CD14-positive monocyte (primary cell): ENCODE results near the gene MORN2. TPM values are rescaled to one million over a fixed set of nuclear protein-coding genes. Genes with fewer than 3 reads are reported as not detected.

ENCODE experiments used
- DNase-seq, 3 donors: peaks; one replicate each; pipeline ENCODE4 v3.0.0-alpha.2; 2011 to 2022
- H2AFZ ChIP-seq: 2 replicates; pipeline ENCODE4 v1.6.0; 2012; ENCODE audit warnings: mild to moderate bottlenecking, low read depth, low read length, inconsistent platforms; ENCODE audit not compliant: insufficient read depth, poor library complexity, severe bottlenecking
- H3K27ac ChIP-seq, 2 donors: 1 replicate in 1 of 2; 2 replicates in 1 of 2; pipeline ENCODE4 v1.5.1; 2012 to 2013; ENCODE audit warnings: low read length in 2 of 2, control low read depth in 1 of 2, inconsistent platforms in 1 of 2, low read depth in 1 of 2, mild to moderate bottlenecking in 1 of 2
- H3K27me3 ChIP-seq, 2 donors: one replicate each; pipeline versions ENCODE4 v1.6.0 to v1.6.1; 2011 to 2013; ENCODE audit warnings: low read length in 2 of 2; ENCODE audit not compliant: control insufficient read depth in 2 of 2, insufficient read depth in 2 of 2
- H3K36me3 ChIP-seq, 2 donors: replicated peaks in 1 of 2; 1 replicate in 1 of 2; 2 replicates in 1 of 2; pipeline versions ENCODE4 v1.5.1 to v1.6.1; 2012 to 2013; ENCODE audit warnings: low read length in 2 of 2, control low read depth in 1 of 2, inconsistent platforms in 1 of 2, mild to moderate bottlenecking in 1 of 2; ENCODE audit not compliant: insufficient read depth in 2 of 2, control insufficient read depth in 1 of 2
- H3K4me1 ChIP-seq, 2 donors: 1 replicate in 1 of 2; 2 replicates in 1 of 2; pipeline versions ENCODE4 v1.5.1 to v1.6.1; 2012 to 2013; ENCODE audit warnings: low read length in 2 of 2, control low read depth in 1 of 2, inconsistent platforms in 1 of 2, mild to moderate bottlenecking in 1 of 2, moderate library complexity in 1 of 2; ENCODE audit not compliant: insufficient read depth in 2 of 2, control insufficient read depth in 1 of 2
- H3K4me2 ChIP-seq: replicated peaks from 2 replicates; pipeline ENCODE3; 2012; ENCODE audit warnings: low read length, moderate library complexity, mild to moderate bottlenecking; ENCODE audit not compliant: poor library complexity, severe bottlenecking; ENCODE audit errors: extremely low read depth
- H3K4me3 ChIP-seq, 3 experiments: fragments of 200-600 bp in 1 of 3; sonication (generic) in 1 of 3; replicated peaks in 1 of 3; 1 replicate in 2 of 3; 2 replicates in 1 of 3; pipeline ENCODE4 v1.5.1; 2011 to 2013; ENCODE audit warnings: low read length in 3 of 3, mild to moderate bottlenecking in 3 of 3, control low read depth in 2 of 3, low read depth in 2 of 3, inconsistent platforms in 1 of 3, moderate library complexity in 1 of 3
- H3K79me2 ChIP-seq: 2 replicates; pipeline ENCODE4 v1.6.0; 2012; ENCODE audit warnings: mild to moderate bottlenecking, control low read depth, inconsistent platforms, low read length, moderate library complexity; ENCODE audit not compliant: insufficient read depth
- H3K9ac ChIP-seq: 2 replicates; pipeline ENCODE4 v1.6.0; 2017; ENCODE audit warnings: low read length, mild to moderate bottlenecking; ENCODE audit not compliant: insufficient read depth, poor library complexity, severe bottlenecking
- H3K9me3 ChIP-seq, 2 donors: replicated peaks in 1 of 2; 1 replicate in 1 of 2; 2 replicates in 1 of 2; pipeline versions ENCODE4 v1.5.1 to v1.6.1; 2012 to 2013; ENCODE audit warnings: low read length in 2 of 2, control low read depth in 1 of 2; ENCODE audit not compliant: control insufficient read depth in 1 of 2, insufficient read depth in 1 of 2
- H4K20me1 ChIP-seq: 2 replicates; pipeline ENCODE4 v1.6.0; 2012; ENCODE audit warnings: mild to moderate bottlenecking, low read length, control low read depth, moderate library complexity; ENCODE audit not compliant: insufficient read depth
- H3K27ac Mint-ChIP-seq, 7 donors: one replicate each; pipeline ENCODE4 v1.8.0; 2020; ENCODE audit warnings: mild to moderate bottlenecking in 7 of 7, mixed read lengths in 7 of 7, moderate library complexity in 6 of 7, inconsistent platforms in 2 of 7
- H3K27me3 Mint-ChIP-seq, 3 donors: one replicate each; pipeline ENCODE4 v1.8.0; 2021 to 2022; ENCODE audit warnings: low read depth in 3 of 3, mild to moderate bottlenecking in 3 of 3, mixed read lengths in 3 of 3, moderate library complexity in 3 of 3, inconsistent platforms in 1 of 3
- H3K36me3 Mint-ChIP-seq, 2 donors: one replicate each; pipeline ENCODE4 v1.8.0; 2020; ENCODE audit warnings: mixed read lengths in 2 of 2, inconsistent platforms in 1 of 2, mild to moderate bottlenecking in 1 of 2
- H3K4me1 Mint-ChIP-seq: one replicate; pipeline ENCODE4 v1.8.0; 2020; ENCODE audit warnings: mild to moderate bottlenecking, mixed read lengths
- H3K4me3 Mint-ChIP-seq, 2 donors: one replicate each; pipeline ENCODE4 v1.8.0; 2020; ENCODE audit warnings: mild to moderate bottlenecking in 2 of 2, mixed read lengths in 2 of 2, moderate library complexity in 1 of 2
- H3K9me3 Mint-ChIP-seq, 7 donors: one replicate each; pipeline ENCODE4 v1.8.0; 2020 to 2022; ENCODE audit warnings: mixed read lengths in 7 of 7, mild to moderate bottlenecking in 6 of 7, moderate library complexity in 6 of 7, inconsistent platforms in 2 of 7
- WGBS: methylation state at CpG from one replicate; pipeline ENCODE4 v1.1.5; 2013; ENCODE audit warnings: missing lambda C conversion rate; ENCODE audit not compliant: insufficient coverage; 5-methylcytosine and 5-hydroxymethylcytosine counted together
- intact Hi-C, 2 donors: fragments of 100-400 bp; cut with micrococcal nuclease; formaldehyde crosslinking; loops; one replicate each; pipeline versions ENCODE4 v1.15.0 to v1.15.1; 2023
- polyA plus RNA-seq, 3 donors: library from polyadenylated mRNA; depleted of rRNA in 1 of 3; unstranded in 2 of 3; stranded (reverse) in 1 of 3; fragments of 300-500 nt in 2 of 3; fragments of >200 nt in 1 of 3; fragmentation: Illumina TruSeq in 2 of 3; gene quantifications; 1 replicate in 2 of 3; 2 replicates in 1 of 3; pipeline ENCODE4 v1.2.3, GENCODE V29; 2012 to 2021
- TF ChIP-seq, protein P1 (sequence below): fragments of 200-600 bp; IDR thresholded peaks from one replicate; pipeline ENCODE4 v1.8.0; 2022; ENCODE audit warnings: antibody characterized with exemption, mild to moderate bottlenecking

The MORN2 gene
- polyA plus RNA-seq, 3 donors = 5.8 to 25.8 (median 24.0) TPM

DNA sequence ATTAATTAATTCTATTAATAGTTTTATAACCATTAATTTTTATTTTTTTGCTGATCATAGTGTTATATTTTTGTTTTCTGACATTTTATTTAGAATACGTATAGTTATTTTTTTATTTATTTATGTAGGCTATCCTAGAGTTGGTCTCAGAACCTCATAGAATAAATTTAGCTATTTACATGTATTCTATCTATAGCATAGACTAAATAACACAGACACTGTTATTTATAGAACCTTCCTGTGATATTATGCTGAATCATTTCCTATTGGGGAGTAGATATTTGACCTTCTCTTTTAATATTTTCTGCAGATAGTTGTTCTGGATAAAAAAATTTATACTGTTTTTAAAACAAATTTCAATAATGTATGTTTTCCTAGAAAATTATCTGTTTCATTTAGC, 34.1 kb downstream of the MORN2 start:
- Histone ChIP-seq H3K27ac (no peak overlapping the region), H3K27me3 (no peaks in the 10 kb centered on the region), H3K4me1 (peaks cover 0 to 2% of the 10 kb centered on the region in 2 donors), H3K4me2 (no peak overlapping the region), H3K4me3 (no peak overlapping the region), H3K36me3 (no peaks in the 10 kb centered on the region), H3K79me2 (no peaks in the 10 kb centered on the region), H2AFZ (no peak overlapping the region), H3K9ac (no peak overlapping the region), H4K20me1 (no peaks in the 10 kb centered on the region), H3K9me3 (no peaks in the 10 kb centered on the region)
- no peak overlapping the region for H3K27ac Mint-ChIP-seq
- intact Hi-C loops = no loop called here
- TF ChIP-seq, protein P1, sequence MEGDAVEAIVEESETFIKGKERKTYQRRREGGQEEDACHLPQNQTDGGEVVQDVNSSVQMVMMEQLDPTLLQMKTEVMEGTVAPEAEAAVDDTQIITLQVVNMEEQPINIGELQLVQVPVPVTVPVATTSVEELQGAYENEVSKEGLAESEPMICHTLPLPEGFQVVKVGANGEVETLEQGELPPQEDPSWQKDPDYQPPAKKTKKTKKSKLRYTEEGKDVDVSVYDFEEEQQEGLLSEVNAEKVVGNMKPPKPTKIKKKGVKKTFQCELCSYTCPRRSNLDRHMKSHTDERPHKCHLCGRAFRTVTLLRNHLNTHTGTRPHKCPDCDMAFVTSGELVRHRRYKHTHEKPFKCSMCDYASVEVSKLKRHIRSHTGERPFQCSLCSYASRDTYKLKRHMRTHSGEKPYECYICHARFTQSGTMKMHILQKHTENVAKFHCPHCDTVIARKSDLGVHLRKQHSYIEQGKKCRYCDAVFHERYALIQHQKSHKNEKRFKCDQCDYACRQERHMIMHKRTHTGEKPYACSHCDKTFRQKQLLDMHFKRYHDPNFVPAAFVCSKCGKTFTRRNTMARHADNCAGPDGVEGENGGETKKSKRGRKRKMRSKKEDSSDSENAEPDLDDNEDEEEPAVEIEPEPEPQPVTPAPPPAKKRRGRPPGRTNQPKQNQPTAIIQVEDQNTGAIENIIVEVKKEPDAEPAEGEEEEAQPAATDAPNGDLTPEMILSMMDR = no peak
- H3K36me3 Mint-ChIP-seq = no peaks in the 10 kb centered on the region
- H3K9me3 Mint-ChIP-seq = no peaks in the 10 kb centered on the region
- no peak for DNase-seq
- H3K4me1 Mint-ChIP-seq = peaks cover 6% of the 10 kb centered on the region
- peaks cover 0 to 3% (median 1%) of the 10 kb centered on the region in 3 donors for H3K27me3 Mint-ChIP-seq
- no CpG with 5 or more reads among the region's 1 CpG for WGBS
- no peak overlapping the region for H3K4me3 Mint-ChIP-seq

GRCh38 chr2:38911191-38911590, 35.4 kb downstream of the MORN2 start:
- no peak overlapping the region for H3K9ac ChIP-seq
- no peaks in the 10 kb centered on the region for H3K36me3 ChIP-seq
- no peaks in the 10 kb centered on the region for H3K9me3 ChIP-seq
- Mint-ChIP-seq H3K36me3 (no peaks in the 10 kb centered on the region), H3K27ac (no peak overlapping the region), H3K27me3 (peaks cover 0 to 4% (median 1%) of the 10 kb centered on the region in 3 donors), H3K9me3 (no peaks in the 10 kb centered on the region), H3K4me1 (peaks cover 6% of the 10 kb centered on the region), H3K4me3 (no peak overlapping the region)
- H3K79me2 ChIP-seq = no peaks in the 10 kb centered on the region
- no peaks in the 10 kb centered on the region for H4K20me1 ChIP-seq
- H2AFZ ChIP-seq = no peak overlapping the region
- no peaks in the 10 kb centered on the region for H3K27me3 ChIP-seq
- intact Hi-C loops = no loop called here
- DNase-seq = no peak
- H3K4me3 ChIP-seq = no peak overlapping the region
- no peak overlapping the region for H3K4me2 ChIP-seq
- peaks cover 0 to 2% of the 10 kb centered on the region in 2 donors for H3K4me1 ChIP-seq
- TF ChIP-seq, protein P1 = no peak
- no peak overlapping the region for H3K27ac ChIP-seq
- WGBS = no CpG with 5 or more reads among the region's 1 CpG
